SK-N-SH (cell line): Measurements from ENCODE around the gene RPP25.

Experiments used
- CTCF ChIP-seq: fragments of 200-600 bp; sonication (generic); IDR thresholded peaks from 2 replicates; pipeline ENCODE4 v1.6.1; 2017; ENCODE audit warnings: antibody characterized with exemption, mild to moderate bottlenecking, moderate library complexity
- GABPA ChIP-seq: IDR thresholded peaks from 2 replicates; pipeline ENCODE4 v1.4.0; 2012; ENCODE audit warnings: low read depth, mild to moderate bottlenecking
- MAX ChIP-seq: IDR thresholded peaks from 2 replicates; pipeline ENCODE4 v1.4.0; 2012; ENCODE audit warnings: low read depth
- RFX5 ChIP-seq: IDR thresholded peaks from 2 replicates; pipeline ENCODE4 v1.6.1; 2012; ENCODE audit warnings: mild to moderate bottlenecking, improper control_type of control experiment, low read length
- ZBTB33 ChIP-seq: IDR thresholded peaks from 2 replicates; pipeline ENCODE4 v1.4.0; 2012; ENCODE audit warnings: low read depth, borderline replicate concordance

- TF ChIP-seq GABPA (no peak), MAX (no peak), CTCF (no peak), RFX5 (no peak), ZBTB33 (no peak)
Measured at GRCh38 chr15:74962219-74962618, 5.6 kb upstream of the RPP25 start.
